Endothelial cell of umbilical vein (primary cell): ENCODE measurements around the gene PIN1.

Source experiments
- GATA2 ChIP-seq: IDR thresholded peaks from 2 replicates; pipeline ENCODE4 v1.7.0; 2011; ENCODE audit warnings: low read depth, mild to moderate bottlenecking, moderate library complexity, mixed read lengths, low read length; ENCODE audit not compliant: insufficient read length, insufficient read depth
- MAX ChIP-seq: IDR thresholded peaks from 2 replicates; pipeline ENCODE4 v1.6.1; 2011; ENCODE audit not compliant: insufficient read depth, insufficient read length
- POLR2A ChIP-seq: IDR thresholded peaks from 2 replicates; pipeline ENCODE4 v1.6.1; 2012; ENCODE audit warnings: low read depth, mild to moderate bottlenecking, control low read depth, low read length
- TF ChIP-seq, protein P1 (sequence below), 2 donors: IDR thresholded peaks; 1 replicate in 1 of 2; 2 replicates in 1 of 2; pipeline ENCODE4 v1.5.1; 2011; ENCODE audit warnings: low read length in 2 of 2, mild to moderate bottlenecking in 2 of 2, moderate library complexity in 2 of 2, control low read depth in 1 of 2, inconsistent platforms in 1 of 2, low read depth in 1 of 2; ENCODE audit not compliant: insufficient read depth in 1 of 2; ENCODE audit errors: extremely low read depth in 1 of 2

DNA sequence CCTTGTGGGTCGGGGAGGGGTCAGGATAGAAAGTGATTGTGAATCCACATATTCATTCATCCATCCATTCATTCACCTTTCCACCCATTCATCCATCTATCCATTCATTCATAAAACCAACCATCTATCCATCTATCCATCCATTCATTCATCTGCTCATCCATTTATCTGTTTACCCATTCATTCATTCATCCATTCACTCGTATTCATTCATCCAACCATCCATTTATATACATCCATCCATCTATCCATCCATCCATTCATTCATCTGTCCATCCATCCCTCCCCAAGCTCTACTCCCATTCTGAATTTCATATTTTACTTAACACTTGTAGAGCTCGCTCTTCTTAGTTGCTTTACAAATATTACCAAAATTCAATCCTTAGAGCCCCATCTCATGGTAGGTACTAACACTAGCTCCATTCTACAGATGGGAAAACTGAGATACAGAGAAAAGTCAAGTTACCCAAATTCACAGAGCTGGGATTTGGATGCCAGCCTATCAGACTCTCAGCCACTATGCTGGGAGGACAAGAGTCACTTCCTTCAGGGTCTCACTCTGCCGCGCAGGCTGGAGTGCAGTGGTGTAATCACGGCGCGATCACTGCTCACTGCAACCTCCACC is 37.6 kb downstream of the PIN1 start:
- TF ChIP-seq MAX (no peak), POLR2A (no peak), GATA2 (no peak)
- TF ChIP-seq, protein P1, sequence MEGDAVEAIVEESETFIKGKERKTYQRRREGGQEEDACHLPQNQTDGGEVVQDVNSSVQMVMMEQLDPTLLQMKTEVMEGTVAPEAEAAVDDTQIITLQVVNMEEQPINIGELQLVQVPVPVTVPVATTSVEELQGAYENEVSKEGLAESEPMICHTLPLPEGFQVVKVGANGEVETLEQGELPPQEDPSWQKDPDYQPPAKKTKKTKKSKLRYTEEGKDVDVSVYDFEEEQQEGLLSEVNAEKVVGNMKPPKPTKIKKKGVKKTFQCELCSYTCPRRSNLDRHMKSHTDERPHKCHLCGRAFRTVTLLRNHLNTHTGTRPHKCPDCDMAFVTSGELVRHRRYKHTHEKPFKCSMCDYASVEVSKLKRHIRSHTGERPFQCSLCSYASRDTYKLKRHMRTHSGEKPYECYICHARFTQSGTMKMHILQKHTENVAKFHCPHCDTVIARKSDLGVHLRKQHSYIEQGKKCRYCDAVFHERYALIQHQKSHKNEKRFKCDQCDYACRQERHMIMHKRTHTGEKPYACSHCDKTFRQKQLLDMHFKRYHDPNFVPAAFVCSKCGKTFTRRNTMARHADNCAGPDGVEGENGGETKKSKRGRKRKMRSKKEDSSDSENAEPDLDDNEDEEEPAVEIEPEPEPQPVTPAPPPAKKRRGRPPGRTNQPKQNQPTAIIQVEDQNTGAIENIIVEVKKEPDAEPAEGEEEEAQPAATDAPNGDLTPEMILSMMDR (IDR thresholded peaks at IDR 0.05; ENCODE audit: extremely low read depth in 1 of 2, insufficient read depth in 1 of 2, low read depth in 1 of 2, low read length in 2 of 2) = no peak
